Ishikawa (cell line): ENCODE measurements around the gene GRK5.

ENCODE experiments used
- EP300 ChIP-seq: IDR thresholded peaks from 2 replicates; pipeline ENCODE4 v1.6.1; 2012; ENCODE audit warnings: borderline replicate concordance
- FOXM1 ChIP-seq: IDR thresholded peaks from 2 replicates; pipeline ENCODE4 v1.6.1; 2012; ENCODE audit warnings: low read depth, borderline replicate concordance
- TCF12 ChIP-seq: IDR thresholded peaks from 2 replicates; pipeline ENCODE4 v1.6.1; 2012; ENCODE audit warnings: low read depth
- TEAD4 ChIP-seq: IDR thresholded peaks from 2 replicates; pipeline ENCODE4 v1.6.1; 2012
- TF ChIP-seq, protein P1 (sequence below): IDR thresholded peaks from 2 replicates; pipeline ENCODE4 v1.6.1; 2012
- TF ChIP-seq, protein P2 (sequence below): IDR thresholded peaks from 2 replicates; pipeline ENCODE4 v1.6.1; 2012; ENCODE audit warnings: low read depth, mild to moderate bottlenecking

DNA sequence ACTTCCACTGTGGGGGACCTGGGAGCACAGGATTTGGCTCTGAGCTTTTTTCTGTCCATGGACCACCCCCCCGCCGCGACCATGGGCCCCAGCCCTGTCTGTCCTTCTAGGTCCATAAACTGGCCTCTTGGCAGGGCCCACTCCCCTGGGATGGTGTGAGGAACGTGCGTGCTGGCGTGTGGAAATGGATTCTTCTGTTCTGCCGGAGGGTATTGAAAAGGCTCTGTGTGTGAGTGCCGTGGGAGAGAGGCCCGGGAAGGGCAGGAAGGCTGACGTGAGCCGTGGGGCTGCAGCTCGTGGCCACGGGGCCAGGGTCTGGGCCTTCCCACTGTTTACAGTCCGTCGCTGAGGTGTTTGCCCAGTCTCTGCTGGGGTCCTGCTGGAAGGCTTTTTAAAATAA is 123.7 kb downstream of the GRK5 start:
- TF ChIP-seq, protein P1, sequence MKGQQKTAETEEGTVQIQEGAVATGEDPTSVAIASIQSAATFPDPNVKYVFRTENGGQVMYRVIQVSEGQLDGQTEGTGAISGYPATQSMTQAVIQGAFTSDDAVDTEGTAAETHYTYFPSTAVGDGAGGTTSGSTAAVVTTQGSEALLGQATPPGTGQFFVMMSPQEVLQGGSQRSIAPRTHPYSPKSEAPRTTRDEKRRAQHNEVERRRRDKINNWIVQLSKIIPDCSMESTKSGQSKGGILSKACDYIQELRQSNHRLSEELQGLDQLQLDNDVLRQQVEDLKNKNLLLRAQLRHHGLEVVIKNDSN = no peak
- TF ChIP-seq TCF12 (no peak), FOXM1 (no peak), EP300 (no peak), TEAD4 (no peak)
- TF ChIP-seq, protein P2, sequence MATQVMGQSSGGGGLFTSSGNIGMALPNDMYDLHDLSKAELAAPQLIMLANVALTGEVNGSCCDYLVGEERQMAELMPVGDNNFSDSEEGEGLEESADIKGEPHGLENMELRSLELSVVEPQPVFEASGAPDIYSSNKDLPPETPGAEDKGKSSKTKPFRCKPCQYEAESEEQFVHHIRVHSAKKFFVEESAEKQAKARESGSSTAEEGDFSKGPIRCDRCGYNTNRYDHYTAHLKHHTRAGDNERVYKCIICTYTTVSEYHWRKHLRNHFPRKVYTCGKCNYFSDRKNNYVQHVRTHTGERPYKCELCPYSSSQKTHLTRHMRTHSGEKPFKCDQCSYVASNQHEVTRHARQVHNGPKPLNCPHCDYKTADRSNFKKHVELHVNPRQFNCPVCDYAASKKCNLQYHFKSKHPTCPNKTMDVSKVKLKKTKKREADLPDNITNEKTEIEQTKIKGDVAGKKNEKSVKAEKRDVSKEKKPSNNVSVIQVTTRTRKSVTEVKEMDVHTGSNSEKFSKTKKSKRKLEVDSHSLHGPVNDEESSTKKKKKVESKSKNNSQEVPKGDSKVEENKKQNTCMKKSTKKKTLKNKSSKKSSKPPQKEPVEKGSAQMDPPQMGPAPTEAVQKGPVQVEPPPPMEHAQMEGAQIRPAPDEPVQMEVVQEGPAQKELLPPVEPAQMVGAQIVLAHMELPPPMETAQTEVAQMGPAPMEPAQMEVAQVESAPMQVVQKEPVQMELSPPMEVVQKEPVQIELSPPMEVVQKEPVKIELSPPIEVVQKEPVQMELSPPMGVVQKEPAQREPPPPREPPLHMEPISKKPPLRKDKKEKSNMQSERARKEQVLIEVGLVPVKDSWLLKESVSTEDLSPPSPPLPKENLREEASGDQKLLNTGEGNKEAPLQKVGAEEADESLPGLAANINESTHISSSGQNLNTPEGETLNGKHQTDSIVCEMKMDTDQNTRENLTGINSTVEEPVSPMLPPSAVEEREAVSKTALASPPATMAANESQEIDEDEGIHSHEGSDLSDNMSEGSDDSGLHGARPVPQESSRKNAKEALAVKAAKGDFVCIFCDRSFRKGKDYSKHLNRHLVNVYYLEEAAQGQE = no peak
